Endothelial cell of umbilical vein (primary cell): ENCODE data around the gene CA11. TPM values are rescaled to one million over a fixed set of nuclear protein-coding genes. Genes with fewer than 3 reads are reported as not detected.

Experiments used
- BruUV-seq: library from RNA; stranded (reverse); fragments of 400-500 nt; replicated peaks from 2 replicates; lab custom pipeline; 2021; lab: Mats Ljungman, UMichigan
- CTCF ChIA-PET: fragments of 300-600, 350-600 bp; sonication (Branson Sonifier 250); formaldehyde crosslinking; loops from one replicate; lab custom pipeline; 2021; ENCODE audit warnings: antibody characterized with exemption, inconsistent platforms; lab: Charles Lee
- POLR2A ChIA-PET: fragments of 300-600, 350-600 bp; sonication (Branson Sonifier 250); formaldehyde crosslinking; loops from one replicate; lab custom pipeline; 2021; ENCODE audit warnings: antibody characterized with exemption, inconsistent platforms; lab: Charles Lee
- DNase-seq: peaks from one replicate; pipeline ENCODE4 v3.0.0-alpha.2; 2011; ENCODE audit warnings: low read depth, low spot score
- FAIRE-seq: peaks from 2 replicates; lab custom pipeline; 2011; peaks lifted over from hg19 to GRCh38; lab: Jason Lieb, UNC
- H2AFZ ChIP-seq: 2 replicates; pipeline ENCODE4 v1.6.0; 2012; ENCODE audit warnings: low read depth, low read length, control low read depth, inconsistent platforms
- H3K27ac ChIP-seq: 2 replicates; pipeline ENCODE4 v1.5.1; 2011; ENCODE audit warnings: low read depth, mild to moderate bottlenecking, control low read depth, low read length, moderate library complexity; ENCODE audit not compliant: insufficient read depth
- H3K27me3 ChIP-seq, 2 experiments: 2 replicates each; pipeline versions ENCODE4 v1.6.0 to v1.6.1; 2011; ENCODE audit warnings: low read length in 2 of 2, mixed read lengths in 1 of 2; ENCODE audit not compliant: control insufficient read depth in 2 of 2, insufficient read depth in 2 of 2
- H3K36me3 ChIP-seq, 2 experiments: 2 replicates in 1 of 2; 3 replicates in 1 of 2; pipeline ENCODE4 v1.5.1; 2011; ENCODE audit warnings: low read length in 2 of 2, mild to moderate bottlenecking in 1 of 2, moderate library complexity in 1 of 2; ENCODE audit not compliant: control insufficient read depth in 2 of 2, insufficient read depth in 2 of 2; ENCODE audit errors: extremely low read depth in 1 of 2
- H3K4me1 ChIP-seq: 3 replicates; pipeline ENCODE4 v1.5.1; 2011; ENCODE audit warnings: mild to moderate bottlenecking, low read length; ENCODE audit not compliant: control insufficient read depth, insufficient read depth; ENCODE audit errors: extremely low read depth
- H3K4me2 ChIP-seq: 2 replicates; pipeline ENCODE4 v1.6.1; 2011; ENCODE audit warnings: low read length, control low read depth, mixed read lengths; ENCODE audit not compliant: insufficient read depth
- H3K4me3 ChIP-seq, 3 experiments: fragments of 200-600 bp in 1 of 3; sonication (generic), shearing (Covaris generic) in 1 of 3; replicated peaks in 1 of 3; 2 replicates each; pipeline ENCODE4 v1.5.1; 2011 to 2016; ENCODE audit warnings: control low read depth in 3 of 3, low read length in 3 of 3, mild to moderate bottlenecking in 2 of 3, inconsistent platforms in 1 of 3, low read depth in 1 of 3, moderate library complexity in 1 of 3; ENCODE audit not compliant: insufficient read depth in 1 of 3
- H3K79me2 ChIP-seq: 2 replicates; pipeline ENCODE4 v1.6.0; 2012; ENCODE audit warnings: low read length, inconsistent platforms; ENCODE audit not compliant: control insufficient read depth, insufficient read depth
- H3K9ac ChIP-seq: replicated peaks from 2 replicates; pipeline ENCODE3; 2011; ENCODE audit warnings: low read length, control low read depth; ENCODE audit not compliant: insufficient read depth; ENCODE audit errors: extremely low read depth
- H3K9me1 ChIP-seq: replicated peaks from 3 replicates; pipeline ENCODE4 v1.6.0; 2011; ENCODE audit warnings: mild to moderate bottlenecking, low read length; ENCODE audit not compliant: control insufficient read depth, insufficient read depth; ENCODE audit errors: extremely low read depth
- H3K9me3 ChIP-seq: replicated peaks from 2 replicates; pipeline ENCODE4 v1.5.1; 2012; ENCODE audit warnings: low read length, inconsistent platforms; ENCODE audit not compliant: control insufficient read depth, insufficient read depth
- H4K20me1 ChIP-seq: replicated peaks from 2 replicates; pipeline ENCODE3; 2011; ENCODE audit warnings: mild to moderate bottlenecking, low read length; ENCODE audit not compliant: control insufficient read depth, insufficient read depth; ENCODE audit errors: extremely low read depth
- CTCF ChIP-seq, 2 donors: IDR thresholded peaks; 1 replicate in 1 of 2; 2 replicates in 1 of 2; pipeline ENCODE4 v1.5.1; 2011; ENCODE audit warnings: low read length in 2 of 2, mild to moderate bottlenecking in 2 of 2, moderate library complexity in 2 of 2, control low read depth in 1 of 2, inconsistent platforms in 1 of 2, low read depth in 1 of 2; ENCODE audit not compliant: insufficient read depth in 1 of 2; ENCODE audit errors: extremely low read depth in 1 of 2
- EZH2 ChIP-seq: IDR thresholded peaks from 2 replicates; pipeline ENCODE4 v1.6.1; 2012; ENCODE audit warnings: borderline replicate concordance, low read depth, mild to moderate bottlenecking, moderate library complexity, low read length, inconsistent platforms; ENCODE audit not compliant: severe bottlenecking
- FOS ChIP-seq: IDR thresholded peaks from 2 replicates; pipeline ENCODE4 v1.6.1; 2011; ENCODE audit warnings: mild to moderate bottlenecking, low read length, moderate library complexity, borderline replicate concordance; ENCODE audit not compliant: insufficient read depth
- GATA2 ChIP-seq: IDR thresholded peaks from 2 replicates; pipeline ENCODE4 v1.7.0; 2011; ENCODE audit warnings: low read depth, mild to moderate bottlenecking, moderate library complexity, mixed read lengths, low read length; ENCODE audit not compliant: insufficient read length, insufficient read depth
- JUN ChIP-seq: IDR thresholded peaks from 2 replicates; pipeline ENCODE4 v1.6.1; 2011; ENCODE audit warnings: borderline replicate concordance, low read depth; ENCODE audit not compliant: insufficient read length, insufficient read depth
- MAX ChIP-seq: IDR thresholded peaks from 2 replicates; pipeline ENCODE4 v1.6.1; 2011; ENCODE audit not compliant: insufficient read depth, insufficient read length
- MYC ChIP-seq: IDR thresholded peaks from one replicate; pipeline ENCODE4 v1.6.1; 2011; ENCODE audit warnings: mild to moderate bottlenecking, low read depth, low read length
- POLR2A ChIP-seq: IDR thresholded peaks from 2 replicates; pipeline ENCODE4 v1.6.1; 2012; ENCODE audit warnings: low read depth, mild to moderate bottlenecking, control low read depth, low read length
- POLR2AphosphoS5 ChIP-seq: IDR thresholded peaks from 2 replicates; pipeline ENCODE4 v1.6.1; 2012; ENCODE audit warnings: low read depth, mild to moderate bottlenecking, control low read depth, low read length, moderate library complexity; ENCODE audit not compliant: insufficient read depth
- dilution Hi-C: fragments of 300-500 bp; cut with MboI; formaldehyde crosslinking; loops from one replicate; pipeline ENCODE4 v1.15.0; 2019; ENCODE audit warnings: low sequenced_read_pairs; ENCODE audit not compliant: extremely low pct_ligation_motif_present
- intact Hi-C: fragments of 100-400 bp; cut with micrococcal nuclease; formaldehyde crosslinking; loops from one replicate; pipeline ENCODE4 v1.10.0; 2022
- polyA plus RNA-seq, 4 experiments: library from polyadenylated mRNA; depleted of rRNA in 3 of 4; stranded (reverse) in 3 of 4; unstranded in 1 of 4; fragments of >200 nt; gene quantifications; 2 replicates each; pipeline versions ENCODE4 v1.2.1 to v1.2.3, GENCODE V29; 2011 to 2012; ENCODE audit warnings: missing spikeins in 1 of 4
- total RNA-seq: library from RNA; stranded (reverse); gene quantifications from 2 replicates; pipeline ENCODE4 v1.2.3, GENCODE V29; 2021

CA11 gene
- total and polyA plus RNA-seq, 2 donors (not counting 3 experiments of a cell fraction or from before 2014, with no cell fraction given) = 2.8 to 4.7 TPM

GRCh38 chr19:48624067-48624594 lies 21.9 kb downstream of the CA11 start:
- BruUV-seq = no TSS peak
- TF ChIP-seq POLR2A = no peak
- no peak for TF ChIP-seq GATA2
- no peak for TF ChIP-seq CTCF (IDR thresholded peaks at IDR 0.05; ENCODE audit: extremely low read depth in 1 of 2, insufficient read depth in 1 of 2, low read depth in 1 of 2, low read length in 2 of 2)
- TF ChIP-seq MAX = no peak
- no peak for TF ChIP-seq FOS
- TF ChIP-seq JUN = no peak
- no peak for TF ChIP-seq POLR2AphosphoS5
- no peak for TF ChIP-seq EZH2
- no peak for TF ChIP-seq MYC
- peak; percentile 100 for FAIRE-seq
- no peaks in the 10 kb centered on the region for H4K20me1 ChIP-seq
- peaks cover 4% of the 10 kb centered on the region for H3K79me2 ChIP-seq
- peak; percentile 99 for DNase-seq
- intact Hi-C loops (no loop called here), dilution Hi-C loops (no loop called here)
- no peaks in the 10 kb centered on the region for H3K9me1 ChIP-seq
- ChIA-PET POLR2A (interaction anchor here (0.7 kb wide), 1 partner anchor 128 kb away, joined by 3 read pairs; no protein-coding TSS in a partner anchor), CTCF (interaction anchor here (0.9 kb wide), 1 partner anchor 9 kb away, joined by 4 read pairs; no protein-coding TSS in a partner anchor)
- no peaks in the 10 kb centered on the region for H3K9me3 ChIP-seq
- H3K27me3 ChIP-seq = no peaks in the 10 kb centered on the region
- H3K4me3 ChIP-seq = peak overlapping the region in 2 of 3 experiments; percentile 52 to 53
- peak overlapping the region; percentile 80 for H3K9ac ChIP-seq
- peak overlapping the region; percentile 84 for H3K4me2 ChIP-seq
- peak overlapping the region; percentile 65 for H3K27ac ChIP-seq
- H3K36me3 ChIP-seq = peaks cover 0 to 2% of the 10 kb centered on the region in 2 experiments
- H3K4me1 ChIP-seq = peaks cover 14% of the 10 kb centered on the region
- peak overlapping the region; percentile 84 for H2AFZ ChIP-seq
